K562 (cell line): ENCODE data around the gene GBX1. TPM values are rescaled to one million over a fixed set of nuclear protein-coding genes. Genes with fewer than 3 reads are reported as not detected.

Experiments used
- ARID1B ChIP-seq: fragments of 450-650 bp; IDR thresholded peaks from 2 replicates; pipeline ENCODE4 v1.6.1; 2016; ENCODE audit warnings: antibody characterized with exemption, mild to moderate bottlenecking, inconsistent platforms
- CREM ChIP-seq: IDR thresholded peaks from 2 replicates; pipeline ENCODE4 v1.6.1; 2014; ENCODE audit warnings: antibody characterized with exemption, low read depth
- DACH1 ChIP-seq: fragments of 450-650 bp; IDR thresholded peaks from 2 replicates; pipeline ENCODE4 v1.6.1; 2018; ENCODE audit not compliant: partially characterized antibody
- E2F5 ChIP-seq: sonication (generic); formaldehyde crosslinking; IDR thresholded peaks from 2 replicates; pipeline ENCODE4 v1.8.0; 2022; ENCODE audit warnings: mild to moderate bottlenecking, missing genetic modification reagents
- KLF6 ChIP-seq: fragments of 250-450 bp; sonication (Bioruptor Pico); IDR thresholded peaks from 2 replicates; pipeline ENCODE4 v1.4.0; 2020; ENCODE audit warnings: mild to moderate bottlenecking, moderate library complexity, borderline replicate concordance
- NR2C2 ChIP-seq, 2 experiments: fragments of 200-800 bp in 1 of 2; sonication (Bioruptor generic) in 1 of 2; sonication (generic) in 1 of 2; formaldehyde crosslinking in 1 of 2; IDR thresholded peaks; 2 replicates each; pipeline versions ENCODE4 v1.6.1 to v1.8.0; 2016 to 2022; ENCODE audit warnings: mild to moderate bottlenecking in 1 of 2, missing compliant biosample characterization in 1 of 2, missing genetic modification characterization in 1 of 2, missing genetic modification reagents in 1 of 2
- NR3C1 ChIP-seq: sonication (generic); formaldehyde crosslinking; IDR thresholded peaks from 2 replicates; pipeline ENCODE4 v1.8.1; 2022; ENCODE audit warnings: missing genetic modification reagents
- PRPF4 ChIP-seq: fragments of 200-400 bp; formaldehyde crosslinking; IDR thresholded peaks from one replicate; pipeline ENCODE4 v1.6.1; 2017; ENCODE audit warnings: low read length, low read depth, mild to moderate bottlenecking; ENCODE audit not compliant: insufficient read depth, poor library complexity, severe bottlenecking
- SMAD4 ChIP-seq: fragments of 250-450 bp; sonication (Bioruptor Pico); conservative IDR thresholded peaks from 2 replicates; pipeline ENCODE4 v1.8.0; 2021; ENCODE audit warnings: inconsistent platforms, mild to moderate bottlenecking, moderate library complexity
- U2AF1 ChIP-seq: fragments of 200-400 bp; formaldehyde crosslinking; optimal IDR thresholded peaks from 2 replicates; pipeline ENCODE3; 2017; ENCODE audit warnings: mild to moderate bottlenecking, low read depth, low read length, moderate library complexity
- YBX1 ChIP-seq: fragments of 450-650 bp; IDR thresholded peaks from 2 replicates; pipeline ENCODE4 v1.7.1; 2016; ENCODE audit warnings: mild to moderate bottlenecking
- ZBTB7A ChIP-seq: IDR thresholded peaks from 2 replicates; pipeline ENCODE4 v1.6.1; 2011; ENCODE audit warnings: low read depth, mild to moderate bottlenecking, low read length, moderate library complexity, borderline replicate concordance; ENCODE audit not compliant: control insufficient read depth
- ZFX ChIP-seq: sonication (generic); formaldehyde crosslinking; IDR thresholded peaks from 2 replicates; pipeline ENCODE4 v1.8.0; 2022; ENCODE audit warnings: mild to moderate bottlenecking, missing genetic modification reagents, moderate library complexity
- polyA plus RNA-seq, 8 experiments: library from polyadenylated mRNA; depleted of rRNA in 4 of 8; stranded (reverse) in 5 of 8; unstranded in 3 of 8; fragments of >200 nt; fragmentation: Nextera tagmentation in 2 of 8; fragmentation: Illumina TruSeq in 1 of 8; extraction: Ambion mirVana in 2 of 8; extraction: Trizol in 1 of 8; gene quantifications; 2 replicates each; pipeline versions ENCODE4 v1.2.1 to v1.2.3, GENCODE V29; 2011 to 2014; ENCODE audit warnings: inconsistent platforms in 1 of 8, missing spikeins in 1 of 8
- total RNA-seq, 7 experiments: library from RNA; depleted of rRNA in 6 of 7; stranded (reverse); fragments of >200 nt in 6 of 7; fragmentation: Illumina TruSeq in 2 of 7; extraction: Trizol in 2 of 7; gene quantifications; 2 replicates each; pipeline versions ENCODE4 v1.2.1 to v1.2.3, GENCODE V29; 2011 to 2021; ENCODE audit warnings: low replicate concordance in 1 of 7
- TF ChIP-seq, protein P1 (sequence below): fragments of 250-450 bp; sonication (Bioruptor Pico); IDR thresholded peaks from 2 replicates; pipeline ENCODE4 v1.8.0; 2022; ENCODE audit warnings: moderate library complexity, mild to moderate bottlenecking, inconsistent platforms
- TF ChIP-seq, protein P2 (sequence below): fragments of 450-650 bp; IDR thresholded peaks from 2 replicates; pipeline ENCODE4 v1.6.1; 2018; ENCODE audit not compliant: partially characterized antibody
- TF ChIP-seq, protein P3 (sequence below): sonication (generic); formaldehyde crosslinking; IDR thresholded peaks from 2 replicates; pipeline ENCODE4 v1.8.0; 2022; ENCODE audit warnings: missing genetic modification reagents, mild to moderate bottlenecking, moderate library complexity, borderline replicate concordance

GBX1 gene
- total and polyA plus RNA-seq, 9 of the 15 experiments (the other 6 are each of a cell fraction or from before 2014, with no cell fraction given): not detected

GRCh38 chr7:151113344-151114150 is 53.9 kb downstream of the GBX1 start (continued):
- no peak for TF ChIP-seq PRPF4
- 0 out of 2 replicates have a peak, but pooled peaks have one; percentile 33 for TF ChIP-seq E2F5 (CRISPR knock-in tag)
- TF ChIP-seq, protein P1, sequence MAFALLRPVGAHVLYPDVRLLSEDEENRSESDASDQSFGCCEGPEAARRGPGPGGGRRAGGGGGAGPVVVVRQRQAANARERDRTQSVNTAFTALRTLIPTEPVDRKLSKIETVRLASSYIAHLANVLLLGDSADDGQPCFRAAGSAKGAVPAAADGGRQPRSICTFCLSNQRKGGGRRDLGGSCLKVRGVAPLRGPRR (CRISPR knock-in tag): no peak
- TF ChIP-seq, protein P2, sequence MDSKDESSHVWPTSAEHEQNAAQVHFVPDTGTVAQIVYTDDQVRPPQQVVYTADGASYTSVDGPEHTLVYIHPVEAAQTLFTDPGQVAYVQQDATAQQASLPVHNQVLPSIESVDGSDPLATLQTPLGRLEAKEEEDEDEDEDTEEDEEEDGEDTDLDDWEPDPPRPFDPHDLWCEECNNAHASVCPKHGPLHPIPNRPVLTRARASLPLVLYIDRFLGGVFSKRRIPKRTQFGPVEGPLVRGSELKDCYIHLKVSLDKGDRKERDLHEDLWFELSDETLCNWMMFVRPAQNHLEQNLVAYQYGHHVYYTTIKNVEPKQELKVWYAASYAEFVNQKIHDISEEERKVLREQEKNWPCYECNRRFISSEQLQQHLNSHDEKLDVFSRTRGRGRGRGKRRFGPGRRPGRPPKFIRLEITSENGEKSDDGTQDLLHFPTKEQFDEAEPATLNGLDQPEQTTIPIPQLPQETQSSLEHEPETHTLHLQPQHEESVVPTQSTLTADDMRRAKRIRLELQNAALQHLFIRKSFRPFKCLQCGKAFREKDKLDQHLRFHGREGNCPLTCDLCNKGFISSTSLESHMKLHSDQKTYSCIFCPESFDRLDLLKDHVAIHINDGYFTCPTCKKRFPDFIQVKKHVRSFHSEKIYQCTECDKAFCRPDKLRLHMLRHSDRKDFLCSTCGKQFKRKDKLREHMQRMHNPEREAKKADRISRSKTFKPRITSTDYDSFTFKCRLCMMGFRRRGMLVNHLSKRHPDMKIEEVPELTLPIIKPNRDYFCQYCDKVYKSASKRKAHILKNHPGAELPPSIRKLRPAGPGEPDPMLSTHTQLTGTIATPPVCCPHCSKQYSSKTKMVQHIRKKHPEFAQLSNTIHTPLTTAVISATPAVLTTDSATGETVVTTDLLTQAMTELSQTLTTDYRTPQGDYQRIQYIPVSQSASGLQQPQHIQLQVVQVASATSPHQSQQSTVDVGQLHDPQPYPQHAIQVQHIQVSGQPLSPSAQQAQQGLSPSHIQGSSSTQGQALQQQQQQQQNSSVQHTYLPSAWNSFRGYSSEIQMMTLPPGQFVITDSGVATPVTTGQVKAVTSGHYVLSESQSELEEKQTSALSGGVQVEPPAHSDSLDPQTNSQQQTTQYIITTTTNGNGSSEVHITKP: no peak
- TF ChIP-seq ZBTB7A: no peak; the same call in 1 of the 2 replicates
- TF ChIP-seq ARID1B: peak; percentile 71
- peak; percentile 44; the same call in 1 of the 2 replicates for TF ChIP-seq CREM
- no peak for TF ChIP-seq NR3C1 (CRISPR knock-in tag)
- no peak for TF ChIP-seq NR2C2 (CRISPR knock-in tag; IDR thresholded peaks at IDR 0.05)
- TF ChIP-seq NR2C2 (tag; IDR thresholded peaks at IDR 0.05): no peak
- peak; percentile 90 for TF ChIP-seq SMAD4
- TF ChIP-seq DACH1: no peak
- TF ChIP-seq U2AF1: no peak
- TF ChIP-seq, protein P3, sequence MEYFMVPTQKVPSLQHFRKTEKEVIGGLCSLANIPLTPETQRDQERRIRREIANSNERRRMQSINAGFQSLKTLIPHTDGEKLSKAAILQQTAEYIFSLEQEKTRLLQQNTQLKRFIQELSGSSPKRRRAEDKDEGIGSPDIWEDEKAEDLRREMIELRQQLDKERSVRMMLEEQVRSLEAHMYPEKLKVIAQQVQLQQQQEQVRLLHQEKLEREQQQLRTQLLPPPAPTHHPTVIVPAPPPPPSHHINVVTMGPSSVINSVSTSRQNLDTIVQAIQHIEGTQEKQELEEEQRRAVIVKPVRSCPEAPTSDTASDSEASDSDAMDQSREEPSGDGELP (CRISPR knock-in tag): no peak
- TF ChIP-seq YBX1: no peak
- no peak for TF ChIP-seq KLF6 (CRISPR knock-in tag)
- no peak for TF ChIP-seq ZFX
